Measurements from ENCODE around the gene SLC12A5. TPM values are rescaled to one million over a fixed set of nuclear protein-coding genes. Genes with fewer than 3 reads are reported as not detected.

SLC12A5 gene
- total RNA-seq, 2 experiments from 2014 or later, result 3.8 to 11.0 TPM

DNA sequence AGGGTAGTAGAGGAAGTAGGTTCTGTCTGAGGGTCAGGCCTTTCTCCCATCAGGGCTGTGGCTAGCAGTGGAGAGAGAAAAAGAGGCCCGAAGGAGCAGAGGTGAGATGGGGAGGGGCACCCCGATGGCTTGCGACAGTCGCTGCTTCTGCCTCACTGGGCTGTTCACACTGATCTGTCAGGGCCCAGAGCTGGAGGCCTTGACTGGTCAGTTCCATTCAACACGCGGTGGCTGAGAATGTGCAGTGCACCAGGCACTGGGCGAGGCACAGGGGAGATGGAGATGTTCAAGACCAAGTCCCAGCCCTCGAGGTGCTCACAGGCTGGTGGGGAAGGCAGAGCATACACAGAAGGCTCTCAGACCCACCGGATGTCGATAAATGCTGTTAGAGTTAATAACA is 21.4 kb downstream of the SLC12A5 start:
- Histone ChIP-seq H3K27ac (ENCODE audit: low read depth, low read length, poor library complexity, severe bottlenecking) (no peak overlapping the region), H3K4me1 (ENCODE audit: insufficient read depth, low read length, poor library complexity, severe bottlenecking) (no peaks in the 10 kb centered on the region), H4K20me1 (ENCODE audit: insufficient read depth, low read length) (no peaks in the 10 kb centered on the region), H3K9me3 (ENCODE audit: low read length) (no peaks in the 10 kb centered on the region), H3K9me2 (ENCODE audit: insufficient read depth, low read length) (no peaks in the 10 kb centered on the region), H2AFZ (ENCODE audit: low read length) (no peak overlapping the region), H3K36me3 (ENCODE audit: insufficient read depth, low read length) (no peaks in the 10 kb centered on the region), H3K4me3 (ENCODE audit: low read depth, low read length, poor library complexity, severe bottlenecking) (no peak overlapping the region), H3K79me2 (ENCODE audit: insufficient read depth, low read depth, low read length) (no peaks in the 10 kb centered on the region), H3K4me2 (ENCODE audit: low read length) (no peak overlapping the region)
- intact Hi-C loops (cut with micrococcal nuclease; ENCODE audit: unreplicated experiment), result no loop called here
- no TSS peak for BruUV-seq (replicated peaks)
- CTCF ChIA-PET (ENCODE audit: unreplicated experiment), result no interaction called here
- no peak for DNase-seq (ENCODE audit: low spot score)
- no peak for TF ChIP-seq EZH2phosphoT487 (IDR thresholded peaks at IDR 0.05; ENCODE audit: borderline replicate concordance, low read depth, low read length)
- TF ChIP-seq, protein P1, sequence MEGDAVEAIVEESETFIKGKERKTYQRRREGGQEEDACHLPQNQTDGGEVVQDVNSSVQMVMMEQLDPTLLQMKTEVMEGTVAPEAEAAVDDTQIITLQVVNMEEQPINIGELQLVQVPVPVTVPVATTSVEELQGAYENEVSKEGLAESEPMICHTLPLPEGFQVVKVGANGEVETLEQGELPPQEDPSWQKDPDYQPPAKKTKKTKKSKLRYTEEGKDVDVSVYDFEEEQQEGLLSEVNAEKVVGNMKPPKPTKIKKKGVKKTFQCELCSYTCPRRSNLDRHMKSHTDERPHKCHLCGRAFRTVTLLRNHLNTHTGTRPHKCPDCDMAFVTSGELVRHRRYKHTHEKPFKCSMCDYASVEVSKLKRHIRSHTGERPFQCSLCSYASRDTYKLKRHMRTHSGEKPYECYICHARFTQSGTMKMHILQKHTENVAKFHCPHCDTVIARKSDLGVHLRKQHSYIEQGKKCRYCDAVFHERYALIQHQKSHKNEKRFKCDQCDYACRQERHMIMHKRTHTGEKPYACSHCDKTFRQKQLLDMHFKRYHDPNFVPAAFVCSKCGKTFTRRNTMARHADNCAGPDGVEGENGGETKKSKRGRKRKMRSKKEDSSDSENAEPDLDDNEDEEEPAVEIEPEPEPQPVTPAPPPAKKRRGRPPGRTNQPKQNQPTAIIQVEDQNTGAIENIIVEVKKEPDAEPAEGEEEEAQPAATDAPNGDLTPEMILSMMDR (conservative IDR thresholded peaks at IDR 0.05; ENCODE audit: low read length), result no peak
- POLR2A ChIA-PET, result interaction anchor here (0.8 kb wide), 1 partner anchor 30 kb away, joined by 3 read pairs; no protein-coding TSS in a partner anchor

DNA sequence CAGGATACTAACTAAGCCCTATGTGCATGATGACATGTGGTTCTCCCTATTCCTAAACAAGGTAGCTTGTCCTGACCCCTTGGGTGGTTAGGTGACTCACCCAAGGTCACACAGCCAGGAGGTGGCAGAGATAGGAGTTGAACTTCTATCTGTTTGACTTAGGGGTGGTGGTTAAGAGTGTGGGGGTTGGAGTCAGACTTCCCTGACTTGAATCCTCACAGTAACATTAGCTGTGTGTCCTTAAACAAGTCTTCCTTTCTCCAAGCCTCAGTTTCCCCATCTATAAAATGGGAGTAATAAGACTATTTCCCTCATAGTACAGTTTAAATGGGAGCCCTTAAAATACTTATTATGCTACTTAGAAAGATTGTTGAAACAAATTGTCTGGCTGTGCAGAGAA is 21.9 kb downstream of the SLC12A5 start:
- Histone ChIP-seq H3K36me3 (ENCODE audit: insufficient read depth, low read length) (no peaks in the 10 kb centered on the region), H3K27ac (ENCODE audit: low read depth, low read length, poor library complexity, severe bottlenecking) (no peak overlapping the region), H2AFZ (ENCODE audit: low read length) (no peak overlapping the region), H4K20me1 (ENCODE audit: insufficient read depth, low read length) (no peaks in the 10 kb centered on the region), H3K4me1 (ENCODE audit: insufficient read depth, low read length, poor library complexity, severe bottlenecking) (no peaks in the 10 kb centered on the region), H3K4me3 (ENCODE audit: low read depth, low read length, poor library complexity, severe bottlenecking) (no peak overlapping the region), H3K4me2 (ENCODE audit: low read length) (no peak overlapping the region), H3K9me3 (ENCODE audit: low read length) (no peaks in the 10 kb centered on the region), H3K79me2 (ENCODE audit: insufficient read depth, low read depth, low read length) (no peaks in the 10 kb centered on the region), H3K9me2 (ENCODE audit: insufficient read depth, low read length) (no peaks in the 10 kb centered on the region)
- intact Hi-C loops (cut with micrococcal nuclease; ENCODE audit: unreplicated experiment), result no loop called here
- no peak for DNase-seq (ENCODE audit: low spot score)
- TF ChIP-seq, protein P1 (conservative IDR thresholded peaks at IDR 0.05; ENCODE audit: low read length), result no peak
- no peak for TF ChIP-seq EZH2phosphoT487 (IDR thresholded peaks at IDR 0.05; ENCODE audit: borderline replicate concordance, low read depth, low read length)
- CTCF ChIA-PET (ENCODE audit: unreplicated experiment), result no interaction called here
- no TSS peak for BruUV-seq (replicated peaks)
- POLR2A ChIA-PET, result interaction anchor here (0.8 kb wide), 1 partner anchor 29 kb away, joined by 3 read pairs; no protein-coding TSS in a partner anchor

DNA sequence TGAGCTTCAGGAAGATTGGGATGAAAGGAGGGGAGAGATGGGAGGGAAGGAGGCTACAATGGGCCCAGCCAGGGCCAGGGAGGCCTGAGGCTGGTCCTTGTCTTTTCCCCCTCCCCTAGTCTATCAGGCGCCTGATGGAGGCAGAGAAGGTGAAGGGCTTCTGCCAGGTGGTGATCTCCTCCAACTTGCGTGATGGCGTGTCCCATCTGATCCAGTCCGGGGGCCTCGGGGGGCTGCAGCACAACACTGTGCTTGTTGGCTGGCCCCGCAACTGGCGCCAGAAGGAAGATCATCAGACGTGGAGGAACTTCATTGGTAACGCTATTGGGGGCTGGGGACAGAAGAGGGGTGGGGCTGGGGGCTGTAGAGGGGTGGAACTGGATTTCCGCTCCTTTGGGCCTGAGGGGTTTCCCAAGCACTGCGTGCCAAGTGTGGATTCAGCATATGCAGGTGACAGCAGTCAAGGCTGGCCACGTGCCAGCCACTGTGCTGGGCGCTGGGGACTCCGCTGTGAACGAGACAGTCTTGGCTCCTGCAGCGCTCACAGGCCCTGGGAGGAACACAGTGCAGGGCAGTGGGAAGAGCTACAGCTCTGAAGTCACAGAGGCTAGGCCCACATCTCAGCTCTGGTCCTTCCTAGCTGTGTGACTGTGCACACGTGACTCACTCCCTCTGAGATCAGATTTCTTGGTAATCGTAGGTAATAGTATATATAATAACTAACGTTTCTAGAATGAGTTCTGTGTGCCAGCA is 22.7 kb downstream of the SLC12A5 start:
- no peak overlapping the region for H2AFZ ChIP-seq (ENCODE audit: low read length)
- intact Hi-C loops (cut with micrococcal nuclease; ENCODE audit: unreplicated experiment), result no loop called here
- H3K36me3 ChIP-seq (ENCODE audit: insufficient read depth, low read length), result no peaks in the 10 kb centered on the region
- POLR2A ChIA-PET, result interaction anchor here (0.8 kb wide), 1 partner anchor 28 kb away, joined by 3 read pairs; no protein-coding TSS in a partner anchor
- no peaks in the 10 kb centered on the region for H3K4me1 ChIP-seq (ENCODE audit: insufficient read depth, low read length, poor library complexity, severe bottlenecking)
- no peaks in the 10 kb centered on the region for H4K20me1 ChIP-seq (ENCODE audit: insufficient read depth, low read length)
- CTCF ChIA-PET (ENCODE audit: unreplicated experiment), result no interaction called here
- no TSS peak for BruUV-seq (replicated peaks)
- H3K4me3 ChIP-seq (ENCODE audit: low read depth, low read length, poor library complexity, severe bottlenecking), result no peak overlapping the region
- no peak overlapping the region for H3K4me2 ChIP-seq (ENCODE audit: low read length)
- DNase-seq (ENCODE audit: low spot score), result no peak
- no peak for TF ChIP-seq EZH2phosphoT487 (IDR thresholded peaks at IDR 0.05; ENCODE audit: borderline replicate concordance, low read depth, low read length)
- TF ChIP-seq, protein P1 (conservative IDR thresholded peaks at IDR 0.05; ENCODE audit: low read length), result no peak
- H3K9me2 ChIP-seq (ENCODE audit: insufficient read depth, low read length), result no peaks in the 10 kb centered on the region
- H3K79me2 ChIP-seq (ENCODE audit: insufficient read depth, low read depth, low read length), result no peaks in the 10 kb centered on the region
- no peaks in the 10 kb centered on the region for H3K9me3 ChIP-seq (ENCODE audit: low read length)
- H3K27ac ChIP-seq (ENCODE audit: low read depth, low read length, poor library complexity, severe bottlenecking), result no peak overlapping the region
